HepG2 (cell line): ENCODE results near the gene WNT3. TPM values are rescaled to one million over a fixed set of nuclear protein-coding genes. Genes with fewer than 3 reads are reported as not detected.
A peak's percentile ranks its signal among the peaks of the same experiment; 100 is the strongest.

Source experiments
- ARHGAP35 ChIP-seq: sonication (generic); formaldehyde crosslinking; IDR thresholded peaks from 2 replicates; pipeline ENCODE4 v1.9.0; 2022; ENCODE audit warnings: mild to moderate bottlenecking, inconsistent platforms, moderate library complexity, missing genetic modification reagents, borderline replicate concordance
- ASH2L ChIP-seq: fragments of 300-600, 200-600 bp; sonication (generic); IDR thresholded peaks from 2 replicates; pipeline ENCODE4 v1.7.0; 2017; ENCODE audit warnings: low read depth, mild to moderate bottlenecking, moderate library complexity, mixed read lengths, low read length; ENCODE audit not compliant: insufficient read length
- EHMT2 ChIP-seq: fragments of 200-600 bp; sonication (generic); IDR thresholded peaks from 2 replicates; pipeline ENCODE4 v1.7.0; 2017; ENCODE audit warnings: antibody characterized with exemption, low read depth, low read length, borderline replicate concordance
- FOXJ3 ChIP-seq: sonication (generic); formaldehyde crosslinking; IDR thresholded peaks from 2 replicates; pipeline ENCODE4 v1.4.0; 2020; ENCODE audit warnings: missing genetic modification reagents, mild to moderate bottlenecking, borderline replicate concordance
- GPBP1L1 ChIP-seq: sonication (generic); formaldehyde crosslinking; IDR thresholded peaks from 2 replicates; pipeline ENCODE4 v1.5.0; 2020; ENCODE audit warnings: mild to moderate bottlenecking, missing genetic modification reagents
- IRF2 ChIP-seq: IDR thresholded peaks from 2 replicates; pipeline ENCODE4 v1.6.1; 2018; ENCODE audit warnings: missing genetic modification reagents, missing compliant biosample characterization
- MED8 ChIP-seq: sonication (generic); formaldehyde crosslinking; IDR thresholded peaks from 2 replicates; pipeline ENCODE4 v1.8.1; 2023; ENCODE audit warnings: mild to moderate bottlenecking, missing genetic modification reagents; ENCODE audit not compliant: insufficient replicate concordance
- MNT ChIP-seq: fragments of 450-650 bp; IDR thresholded peaks from 2 replicates; pipeline ENCODE4 v1.6.1; 2016
- NFE2 ChIP-seq: sonication (generic); formaldehyde crosslinking; IDR thresholded peaks from 2 replicates; pipeline ENCODE4 v1.4.0; 2020; ENCODE audit warnings: missing genetic modification reagents
- TOE1 ChIP-seq: sonication (generic); formaldehyde crosslinking; IDR thresholded peaks from 2 replicates; pipeline ENCODE4 v1.4.0; 2020; ENCODE audit warnings: mild to moderate bottlenecking, missing genetic modification reagents
- ZNF101 ChIP-seq: sonication (generic); formaldehyde crosslinking; IDR thresholded peaks from 2 replicates; pipeline ENCODE4 v1.4.0; 2020; ENCODE audit warnings: mild to moderate bottlenecking, low read depth, missing genetic modification reagents, borderline replicate concordance
- ZNF333 ChIP-seq: sonication (generic); formaldehyde crosslinking; IDR thresholded peaks from 2 replicates; pipeline ENCODE4 v1.4.0; 2020; ENCODE audit warnings: mild to moderate bottlenecking, missing genetic modification reagents, borderline replicate concordance
- ZNF614 ChIP-seq: IDR thresholded peaks from 2 replicates; pipeline ENCODE4 v1.6.1; 2018; ENCODE audit warnings: missing biosample characterization, missing genetic modification reagents, inconsistent platforms, borderline replicate concordance
- ZNF652 ChIP-seq: IDR thresholded peaks from 2 replicates; pipeline ENCODE4 v1.6.1; 2016; ENCODE audit warnings: low read depth, borderline replicate concordance
- ZNF720 ChIP-seq: sonication (generic); formaldehyde crosslinking; IDR thresholded peaks from 2 replicates; pipeline ENCODE4 v1.4.0; 2020; ENCODE audit warnings: missing genetic modification reagents
- ZNF770 ChIP-seq: sonication (generic); formaldehyde crosslinking; IDR thresholded peaks from 2 replicates; pipeline ENCODE4 v1.5.0; 2020; ENCODE audit warnings: mild to moderate bottlenecking, missing genetic modification reagents
- ZSCAN31 ChIP-seq: sonication (generic); formaldehyde crosslinking; IDR thresholded peaks from 2 replicates; pipeline ENCODE4 v1.5.0; 2020; ENCODE audit warnings: low read depth, mild to moderate bottlenecking, missing genetic modification reagents
- polyA plus RNA-seq, 8 experiments: library from polyadenylated mRNA; depleted of rRNA in 3 of 8; stranded (reverse) in 7 of 8; unstranded in 1 of 8; fragments of >200 nt; fragmentation: Illumina TruSeq in 4 of 8; extraction: Trizol in 4 of 8; gene quantifications; 2 replicates each; pipeline versions ENCODE4 v1.2.1 to v1.2.3, GENCODE V29; 2011 to 2016; ENCODE audit warnings: low read depth in 4 of 8, missing spikeins in 1 of 8, mixed read lengths in 1 of 8; ENCODE audit not compliant: insufficient read depth in 1 of 8
- total RNA-seq, 5 experiments: library from RNA; depleted of rRNA; stranded (reverse); fragments of >200 nt; fragmentation: Illumina TruSeq; extraction: Trizol; gene quantifications; 2 replicates each; pipeline ENCODE4 v1.2.3, GENCODE V29; 2016; ENCODE audit warnings: low read depth in 1 of 5
- TF ChIP-seq, protein P1 (sequence below): IDR thresholded peaks from 2 replicates; pipeline ENCODE4 v1.6.1; 2016; ENCODE audit warnings: low read depth, missing genetic modification reagents, missing compliant biosample characterization
- TF ChIP-seq, protein P2 (sequence below): sonication (generic); formaldehyde crosslinking; conservative IDR thresholded peaks from 2 replicates; pipeline ENCODE4 v1.4.0; 2020; ENCODE audit warnings: missing genetic modification reagents

Gene WNT3
- total and polyA plus RNA-seq, 2 of the 13 experiments (the other 11 are each of a cell fraction or from before 2014, with no cell fraction given) = 8.5 to 10.3 TPM

GRCh38 chr17:46770439-46770817, 48.1 kb downstream of the WNT3 start (continued):
- TF ChIP-seq, protein P1, sequence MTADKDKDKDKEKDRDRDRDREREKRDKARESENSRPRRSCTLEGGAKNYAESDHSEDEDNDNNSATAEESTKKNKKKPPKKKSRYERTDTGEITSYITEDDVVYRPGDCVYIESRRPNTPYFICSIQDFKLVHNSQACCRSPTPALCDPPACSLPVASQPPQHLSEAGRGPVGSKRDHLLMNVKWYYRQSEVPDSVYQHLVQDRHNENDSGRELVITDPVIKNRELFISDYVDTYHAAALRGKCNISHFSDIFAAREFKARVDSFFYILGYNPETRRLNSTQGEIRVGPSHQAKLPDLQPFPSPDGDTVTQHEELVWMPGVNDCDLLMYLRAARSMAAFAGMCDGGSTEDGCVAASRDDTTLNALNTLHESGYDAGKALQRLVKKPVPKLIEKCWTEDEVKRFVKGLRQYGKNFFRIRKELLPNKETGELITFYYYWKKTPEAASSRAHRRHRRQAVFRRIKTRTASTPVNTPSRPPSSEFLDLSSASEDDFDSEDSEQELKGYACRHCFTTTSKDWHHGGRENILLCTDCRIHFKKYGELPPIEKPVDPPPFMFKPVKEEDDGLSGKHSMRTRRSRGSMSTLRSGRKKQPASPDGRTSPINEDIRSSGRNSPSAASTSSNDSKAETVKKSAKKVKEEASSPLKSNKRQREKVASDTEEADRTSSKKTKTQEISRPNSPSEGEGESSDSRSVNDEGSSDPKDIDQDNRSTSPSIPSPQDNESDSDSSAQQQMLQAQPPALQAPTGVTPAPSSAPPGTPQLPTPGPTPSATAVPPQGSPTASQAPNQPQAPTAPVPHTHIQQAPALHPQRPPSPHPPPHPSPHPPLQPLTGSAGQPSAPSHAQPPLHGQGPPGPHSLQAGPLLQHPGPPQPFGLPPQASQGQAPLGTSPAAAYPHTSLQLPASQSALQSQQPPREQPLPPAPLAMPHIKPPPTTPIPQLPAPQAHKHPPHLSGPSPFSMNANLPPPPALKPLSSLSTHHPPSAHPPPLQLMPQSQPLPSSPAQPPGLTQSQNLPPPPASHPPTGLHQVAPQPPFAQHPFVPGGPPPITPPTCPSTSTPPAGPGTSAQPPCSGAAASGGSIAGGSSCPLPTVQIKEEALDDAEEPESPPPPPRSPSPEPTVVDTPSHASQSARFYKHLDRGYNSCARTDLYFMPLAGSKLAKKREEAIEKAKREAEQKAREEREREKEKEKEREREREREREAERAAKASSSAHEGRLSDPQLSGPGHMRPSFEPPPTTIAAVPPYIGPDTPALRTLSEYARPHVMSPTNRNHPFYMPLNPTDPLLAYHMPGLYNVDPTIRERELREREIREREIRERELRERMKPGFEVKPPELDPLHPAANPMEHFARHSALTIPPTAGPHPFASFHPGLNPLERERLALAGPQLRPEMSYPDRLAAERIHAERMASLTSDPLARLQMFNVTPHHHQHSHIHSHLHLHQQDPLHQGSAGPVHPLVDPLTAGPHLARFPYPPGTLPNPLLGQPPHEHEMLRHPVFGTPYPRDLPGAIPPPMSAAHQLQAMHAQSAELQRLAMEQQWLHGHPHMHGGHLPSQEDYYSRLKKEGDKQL (CRISPR knock-in tag) = no peak
- no peak for TF ChIP-seq GPBP1L1
- peak; percentile 25; the same call in 1 of the 2 replicates for TF ChIP-seq ZNF652 (CRISPR knock-in tag)
- no peak for TF ChIP-seq TOE1
- TF ChIP-seq, protein P2, sequence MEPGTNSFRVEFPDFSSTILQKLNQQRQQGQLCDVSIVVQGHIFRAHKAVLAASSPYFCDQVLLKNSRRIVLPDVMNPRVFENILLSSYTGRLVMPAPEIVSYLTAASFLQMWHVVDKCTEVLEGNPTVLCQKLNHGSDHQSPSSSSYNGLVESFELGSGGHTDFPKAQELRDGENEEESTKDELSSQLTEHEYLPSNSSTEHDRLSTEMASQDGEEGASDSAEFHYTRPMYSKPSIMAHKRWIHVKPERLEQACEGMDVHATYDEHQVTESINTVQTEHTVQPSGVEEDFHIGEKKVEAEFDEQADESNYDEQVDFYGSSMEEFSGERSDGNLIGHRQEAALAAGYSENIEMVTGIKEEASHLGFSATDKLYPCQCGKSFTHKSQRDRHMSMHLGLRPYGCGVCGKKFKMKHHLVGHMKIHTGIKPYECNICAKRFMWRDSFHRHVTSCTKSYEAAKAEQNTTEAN (CRISPR knock-in tag) = no peak; the same call in 1 of the 2 replicates
- no peak for TF ChIP-seq ZNF720 (CRISPR knock-in tag)
- no peak for TF ChIP-seq IRF2 (CRISPR knock-in tag)
- no peak for TF ChIP-seq MNT
- no peak for TF ChIP-seq ZNF614 (CRISPR knock-in tag)
- no peak for TF ChIP-seq ASH2L
- no peak for TF ChIP-seq NFE2 (CRISPR knock-in tag)
- no peak for TF ChIP-seq ZNF101
- no peak for TF ChIP-seq ZNF333
- TF ChIP-seq ZNF770 (CRISPR knock-in tag) = no peak
- no peak for TF ChIP-seq ARHGAP35
- no peak for TF ChIP-seq FOXJ3
- TF ChIP-seq MED8 (CRISPR knock-in tag) = no peak
- no peak for TF ChIP-seq ZSCAN31 (CRISPR knock-in tag)
- no peak for TF ChIP-seq EHMT2
